ENCODE results near the gene CA10. TPM values are rescaled to one million over a fixed set of nuclear protein-coding genes. Genes with fewer than 3 reads are reported as not detected.

CA10 gene
- total RNA-seq, 1 experiment from 2014 or later, result not detected

DNA sequence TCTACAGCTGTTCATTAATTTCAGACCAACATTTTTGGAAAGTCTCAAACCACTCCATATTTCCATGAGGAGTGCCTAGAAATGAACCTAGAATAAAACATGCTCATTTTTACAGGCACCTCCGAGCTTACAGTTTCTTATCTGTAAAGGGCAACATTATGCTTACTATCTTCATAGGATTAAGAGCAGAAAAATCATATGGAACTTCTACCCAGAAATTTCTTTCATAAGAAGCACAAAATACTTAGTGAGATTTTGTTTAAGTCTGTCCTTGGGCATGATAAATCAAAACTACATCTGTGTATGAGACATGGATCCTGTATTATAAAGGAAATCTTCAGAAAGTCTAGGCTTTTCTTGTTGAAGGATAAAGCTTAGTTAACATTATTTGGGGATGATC is 187.4 kb downstream of the CA10 start:
- Mint-ChIP-seq H3K27ac (ENCODE audit: unreplicated experiment) (no peak overlapping the region), H3K27me3 (ENCODE audit: insufficient read depth, unreplicated experiment) (peaks cover 14% of the 10 kb centered on the region), H3K9me3 (ENCODE audit: unreplicated experiment) (no peaks in the 10 kb centered on the region), H3K4me3 (ENCODE audit: unreplicated experiment) (no peak overlapping the region), H3K4me1 (ENCODE audit: low read depth, unreplicated experiment) (no peaks in the 10 kb centered on the region), H3K36me3 (ENCODE audit: insufficient read depth, unreplicated experiment) (no peaks in the 10 kb centered on the region)
- no peak for DNase-seq
- Histone ChIP-seq H3K36me3 (ENCODE audit: control insufficient read depth, insufficient read depth, low read length) (no peaks in the 10 kb centered on the region), H3K4me1 (no peaks in the 10 kb centered on the region), H3K9me3 (no peaks in the 10 kb centered on the region), H3K4me3 (ENCODE audit: low read depth, low read length) (no peak overlapping the region), H3K27me3 (replicated peaks; ENCODE audit: control insufficient read depth, insufficient read depth, low read length) (no peaks in the 10 kb centered on the region)
- BruUV-seq (replicated peaks), result no TSS peak
- ChIA-PET POLR2A (no interaction called here), CTCF (no interaction called here)
- intact Hi-C loops (cut with micrococcal nuclease; ENCODE audit: unreplicated experiment), result no loop called here
- TF ChIP-seq, protein P1, sequence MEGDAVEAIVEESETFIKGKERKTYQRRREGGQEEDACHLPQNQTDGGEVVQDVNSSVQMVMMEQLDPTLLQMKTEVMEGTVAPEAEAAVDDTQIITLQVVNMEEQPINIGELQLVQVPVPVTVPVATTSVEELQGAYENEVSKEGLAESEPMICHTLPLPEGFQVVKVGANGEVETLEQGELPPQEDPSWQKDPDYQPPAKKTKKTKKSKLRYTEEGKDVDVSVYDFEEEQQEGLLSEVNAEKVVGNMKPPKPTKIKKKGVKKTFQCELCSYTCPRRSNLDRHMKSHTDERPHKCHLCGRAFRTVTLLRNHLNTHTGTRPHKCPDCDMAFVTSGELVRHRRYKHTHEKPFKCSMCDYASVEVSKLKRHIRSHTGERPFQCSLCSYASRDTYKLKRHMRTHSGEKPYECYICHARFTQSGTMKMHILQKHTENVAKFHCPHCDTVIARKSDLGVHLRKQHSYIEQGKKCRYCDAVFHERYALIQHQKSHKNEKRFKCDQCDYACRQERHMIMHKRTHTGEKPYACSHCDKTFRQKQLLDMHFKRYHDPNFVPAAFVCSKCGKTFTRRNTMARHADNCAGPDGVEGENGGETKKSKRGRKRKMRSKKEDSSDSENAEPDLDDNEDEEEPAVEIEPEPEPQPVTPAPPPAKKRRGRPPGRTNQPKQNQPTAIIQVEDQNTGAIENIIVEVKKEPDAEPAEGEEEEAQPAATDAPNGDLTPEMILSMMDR (IDR thresholded peaks at IDR 0.05; ENCODE audit: insufficient read depth in 1 of 2, low read depth in 1 of 2, low read length in 1 of 2, severe bottlenecking in 1 of 2, unreplicated experiment in 1 of 2), result no peak

DNA sequence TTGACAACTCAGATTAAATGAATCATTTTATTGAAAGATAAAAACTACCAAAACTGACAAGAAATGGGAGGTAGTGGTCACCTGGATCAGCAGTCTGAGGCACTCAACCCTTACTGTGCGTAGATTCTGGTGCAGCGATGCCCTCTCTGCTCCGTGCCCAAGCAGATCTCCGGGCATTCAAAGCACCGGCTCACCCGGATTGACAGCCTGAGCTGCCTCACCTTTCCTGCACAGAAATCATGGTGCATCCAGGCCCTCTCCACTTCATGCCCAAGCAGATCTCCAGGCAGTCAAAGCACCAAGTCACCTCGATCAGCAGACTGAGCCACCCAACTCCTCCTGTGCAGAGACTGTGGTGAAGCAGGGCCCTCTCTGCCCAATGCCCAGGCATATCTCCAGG is 196.8 kb downstream of the CA10 start:
- DNase-seq, result no peak
- H3K4me1 ChIP-seq, result no peaks in the 10 kb centered on the region
- Mint-ChIP-seq H3K36me3 (ENCODE audit: insufficient read depth, unreplicated experiment) (no peaks in the 10 kb centered on the region), H3K4me1 (ENCODE audit: low read depth, unreplicated experiment) (no peaks in the 10 kb centered on the region), H3K27ac (ENCODE audit: unreplicated experiment) (no peak overlapping the region), H3K27me3 (ENCODE audit: insufficient read depth, unreplicated experiment) (peaks cover 3% of the 10 kb centered on the region), H3K4me3 (ENCODE audit: unreplicated experiment) (no peak overlapping the region), H3K9me3 (ENCODE audit: unreplicated experiment) (no peaks in the 10 kb centered on the region)
- H3K36me3 ChIP-seq (ENCODE audit: control insufficient read depth, insufficient read depth, low read length), result no peaks in the 10 kb centered on the region
- TF ChIP-seq, protein P1 (IDR thresholded peaks at IDR 0.05; ENCODE audit: insufficient read depth in 1 of 2, low read depth in 1 of 2, low read length in 1 of 2, severe bottlenecking in 1 of 2, unreplicated experiment in 1 of 2), result no peak
- BruUV-seq (replicated peaks), result no TSS peak
- no peaks in the 10 kb centered on the region for H3K27me3 ChIP-seq (replicated peaks; ENCODE audit: control insufficient read depth, insufficient read depth, low read length)
- CTCF ChIA-PET, result no interaction called here
- POLR2A ChIA-PET, result no interaction called here
- intact Hi-C loops (cut with micrococcal nuclease; ENCODE audit: unreplicated experiment), result no loop called here
- no peak overlapping the region for H3K4me3 ChIP-seq (ENCODE audit: low read depth, low read length)
- H3K9me3 ChIP-seq, result 0 out of 2 replicates have a peak, but pooled peaks cover 4% of the 10 kb centered on the region

DNA sequence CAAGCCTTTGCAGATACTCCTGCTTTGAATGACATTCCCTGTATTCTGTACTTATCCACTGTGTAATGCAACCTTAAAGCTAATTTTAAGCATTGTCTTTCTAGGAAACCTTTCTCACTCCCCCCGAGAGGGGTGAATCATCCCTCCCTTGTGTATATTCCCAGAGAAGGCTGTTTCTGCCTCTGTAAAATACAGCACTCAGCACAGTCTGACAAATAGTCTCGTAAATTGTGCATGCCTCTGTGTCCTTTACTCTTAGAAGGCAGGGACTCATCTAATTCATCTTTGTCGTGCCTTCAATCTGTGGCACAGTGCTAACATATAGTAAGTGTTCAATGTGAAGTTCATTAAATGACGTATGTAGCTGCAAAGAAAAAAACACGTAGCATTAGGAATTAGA is 200.7 kb downstream of the CA10 start:
- Histone ChIP-seq H3K4me3 (ENCODE audit: low read depth, low read length) (no peak overlapping the region), H3K27me3 (replicated peaks; ENCODE audit: control insufficient read depth, insufficient read depth, low read length) (no peaks in the 10 kb centered on the region), H3K4me1 (no peaks in the 10 kb centered on the region; the same call in 1 of the 2 replicates), H3K9me3 (0 out of 2 replicates have a peak, but pooled peaks cover 2% of the 10 kb centered on the region), H3K36me3 (ENCODE audit: control insufficient read depth, insufficient read depth, low read length) (no peaks in the 10 kb centered on the region)
- no TSS peak for BruUV-seq (replicated peaks)
- H3K9me3 Mint-ChIP-seq (ENCODE audit: unreplicated experiment), result no peaks in the 10 kb centered on the region
- no peaks in the 10 kb centered on the region for H3K36me3 Mint-ChIP-seq (ENCODE audit: insufficient read depth, unreplicated experiment)
- ChIA-PET POLR2A (no interaction called here), CTCF (no interaction called here)
- H3K4me3 Mint-ChIP-seq (ENCODE audit: unreplicated experiment), result no peak overlapping the region
- intact Hi-C loops (cut with micrococcal nuclease; ENCODE audit: unreplicated experiment), result no loop called here
- DNase-seq, result no peak
- H3K4me1 Mint-ChIP-seq (ENCODE audit: low read depth, unreplicated experiment), result peaks cover 8% of the 10 kb centered on the region
- TF ChIP-seq, protein P1 (IDR thresholded peaks at IDR 0.05; ENCODE audit: insufficient read depth in 1 of 2, low read depth in 1 of 2, low read length in 1 of 2, severe bottlenecking in 1 of 2, unreplicated experiment in 1 of 2), result no peak
- no peak overlapping the region for H3K27ac Mint-ChIP-seq (ENCODE audit: unreplicated experiment)
- H3K27me3 Mint-ChIP-seq (ENCODE audit: insufficient read depth, unreplicated experiment), result peaks cover 3% of the 10 kb centered on the region

Data from Caco-2 (cell line).